Measurements from ENCODE around the gene PALLD. TPM values are rescaled to one million over a fixed set of nuclear protein-coding genes. Genes with fewer than 3 reads are reported as not detected.

The PALLD gene
- total and polyA plus RNA-seq, 2 of the 8 experiments (the other 6 are each of a cell fraction or from before 2014, with no cell fraction given): 10.5 to 25.0 TPM

- TF ChIP-seq CHD7 (IDR thresholded peaks at IDR 0.05; ENCODE audit: insufficient replicate concordance, low read length): no peak
- no peak for TF ChIP-seq BCL11A (IDR thresholded peaks at IDR 0.05; ENCODE audit: low read depth in 2 of 2, low read length in 2 of 2)
- TF ChIP-seq SP4 (IDR thresholded peaks at IDR 0.05; ENCODE audit: low read length): no peak
- no peak for TF ChIP-seq TBP (IDR thresholded peaks at IDR 0.05; ENCODE audit: low read depth, low read length)
- no peak for TF ChIP-seq EGR1 (IDR thresholded peaks at IDR 0.05; ENCODE audit: borderline replicate concordance, low read depth, low read length)
- no peak for TF ChIP-seq GABPA (IDR thresholded peaks at IDR 0.05; ENCODE audit: borderline replicate concordance, insufficient read depth, low read length)
- no peak for TF ChIP-seq SIRT6 (IDR thresholded peaks at IDR 0.05; ENCODE audit: low read length)
- TF ChIP-seq PHF8 (conservative IDR thresholded peaks at IDR 0.05; ENCODE audit: low read depth, low read length): no peak
- no peak for TF ChIP-seq TAF1 (IDR thresholded peaks at IDR 0.05; ENCODE audit: low read depth, low read length)
- no peak for TF ChIP-seq CEBPB (IDR thresholded peaks at IDR 0.05; ENCODE audit: low read depth, low read length)
- TF ChIP-seq KDM5A (IDR thresholded peaks at IDR 0.05; ENCODE audit: low read length): no peak
- no peak for TF ChIP-seq JUN (IDR thresholded peaks at IDR 0.05; ENCODE audit: low read depth, low read length)
Observed at GRCh38 chr4:168682898-168683500, 186.1 kb downstream of the PALLD start (continued).

Measured in H1 (cell line).